HG03342 (cell line): ENCODE results near the gene ABCC2.
"Not testable (repeated sequence)": the region's sequence is repeated elsewhere in the genome, so short reads cannot be mapped to it uniquely, and the experiment has no call there.

Experiments used
- ATAC-seq: cut with Tn5 transposase; IDR thresholded peaks from one replicate; pipeline ENCODE4 v1.9.1; 2021; ENCODE audit warnings: mild to moderate bottlenecking, moderate library complexity; ENCODE audit not compliant: unreplicated experiment

The ABCC2 gene

DNA sequence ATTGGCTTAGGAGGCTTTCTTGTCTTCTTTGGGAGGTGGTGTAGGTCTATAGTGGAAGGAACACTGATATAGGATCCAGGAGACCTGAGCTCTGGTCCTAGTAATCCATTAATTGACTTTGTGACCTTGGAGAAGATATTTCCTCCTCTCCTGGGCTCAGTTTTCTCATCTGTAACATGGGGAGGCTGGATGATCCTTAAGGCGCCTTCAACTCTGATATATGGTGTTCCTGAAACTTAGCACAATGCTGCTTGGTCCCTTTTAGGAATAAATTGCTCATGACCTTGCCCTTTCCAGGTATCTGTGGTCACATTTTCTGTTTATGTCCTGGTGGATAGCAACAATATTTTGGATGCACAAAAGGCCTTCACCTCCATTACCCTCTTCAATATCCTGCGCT is 25.3 kb downstream of the ABCC2 start:
- ATAC-seq: no peak

- ATAC-seq: no peak
These were observed 25.8 kb downstream of the ABCC2 start for GRCh38 chr10:99808270-99808669.

DNA sequence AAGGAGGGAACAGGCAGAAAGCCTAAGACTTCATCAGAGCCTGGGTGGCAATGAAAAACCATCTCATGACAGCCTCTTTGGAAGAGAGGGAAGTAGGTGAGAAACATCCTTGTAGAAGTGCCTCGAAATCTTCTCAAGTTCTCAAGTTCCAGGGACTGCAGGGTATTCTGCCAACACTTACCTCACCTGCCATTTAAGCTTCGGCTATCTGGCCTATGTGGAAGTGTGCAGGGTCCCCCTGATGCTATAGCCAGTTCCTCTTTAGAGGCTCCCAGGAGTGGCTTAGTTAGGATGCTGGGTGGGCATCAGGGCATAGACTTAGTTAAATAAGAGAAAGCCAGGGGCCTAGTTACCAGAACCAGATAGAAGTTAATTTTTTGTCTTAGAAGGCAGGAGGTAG is 27.0 kb downstream of the ABCC2 start:
- no peak for ATAC-seq

GRCh38 chr10:99809931-99810615 is 27.6 kb downstream of the ABCC2 start:
- no peak for ATAC-seq

- no peak for ATAC-seq
These were observed 29.7 kb downstream of the ABCC2 start for GRCh38 chr10:99812177-99812576.

DNA sequence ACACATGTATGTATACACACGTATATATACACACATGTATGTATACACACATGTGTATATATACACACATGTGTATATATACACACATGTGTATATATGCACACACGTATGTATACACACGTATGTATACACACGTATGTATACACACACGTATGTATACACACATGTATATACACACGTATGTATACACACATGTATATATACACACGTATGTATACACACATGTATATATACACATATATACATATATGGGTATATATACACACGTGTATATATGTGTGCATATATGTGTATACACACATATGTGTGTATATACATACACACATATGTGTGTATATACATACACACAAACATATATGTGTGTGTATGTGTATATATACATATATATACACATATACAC is 31.7 kb downstream of the ABCC2 start:
- ATAC-seq: no peak

DNA sequence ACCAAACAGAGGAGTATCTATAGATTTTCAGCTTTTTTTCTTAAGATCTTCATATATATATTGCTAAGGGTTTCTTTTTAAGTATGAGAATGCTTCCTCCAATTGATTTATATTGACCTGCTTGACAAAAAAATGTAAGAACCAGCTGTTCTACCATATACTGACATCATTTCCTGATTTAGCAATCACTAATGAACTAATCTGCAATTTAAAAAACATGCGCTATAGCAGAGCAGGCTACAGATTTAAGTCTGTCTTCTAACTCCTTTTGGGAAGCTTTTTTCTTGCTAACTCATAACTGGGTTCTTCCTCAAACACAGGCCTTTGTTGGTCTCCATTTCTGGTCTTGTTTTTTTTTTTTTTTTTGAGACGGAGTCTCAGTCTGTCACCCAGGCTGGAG is 33.2 kb downstream of the ABCC2 start:
- ATAC-seq: no peak

DNA sequence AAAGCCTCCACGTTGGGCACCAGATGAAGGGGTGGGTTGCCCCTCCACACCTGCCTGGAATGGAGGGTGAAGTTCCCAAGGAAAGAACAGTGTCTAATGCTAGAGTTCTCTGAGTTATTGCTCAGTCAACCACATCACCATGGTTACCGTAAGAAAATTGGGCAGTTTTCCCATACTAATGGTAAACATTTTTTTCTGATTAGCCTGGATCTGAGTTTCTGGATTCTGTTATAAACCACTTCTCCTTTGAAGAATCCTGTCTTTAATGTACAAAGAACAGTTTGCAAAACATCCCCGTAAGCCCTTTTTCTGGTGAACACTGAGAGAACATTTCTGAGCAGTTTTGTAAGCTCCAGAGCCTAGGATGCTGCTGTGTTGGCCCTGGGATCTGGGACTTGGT is 45.5 kb downstream of the ABCC2 start:
- no peak for ATAC-seq

DNA sequence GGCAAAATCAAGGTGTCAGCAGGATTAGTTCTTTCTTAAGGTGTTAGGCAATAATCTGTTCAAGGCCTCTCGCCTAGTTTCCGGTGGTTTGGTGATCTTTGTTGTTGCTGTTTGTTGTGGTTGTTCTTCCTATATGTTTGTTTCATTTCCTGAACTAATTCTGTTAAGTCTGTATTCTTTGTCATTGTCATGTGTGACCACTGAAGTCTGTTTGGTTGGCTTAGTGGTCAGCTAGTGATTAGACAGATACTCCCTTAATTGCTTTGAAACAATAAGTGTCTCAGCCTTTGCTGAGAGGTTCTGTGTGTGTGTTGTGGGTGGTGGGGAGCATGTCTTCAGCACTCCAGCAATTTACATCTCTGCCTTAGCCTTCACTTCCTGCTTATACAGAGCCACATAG is 46.0 kb downstream of the ABCC2 start:
- ATAC-seq: no peak

GRCh38 chr10:99832439-99832838 is 50.0 kb downstream of the ABCC2 start:
- ATAC-seq: no peak

- no peak for ATAC-seq
These were observed 52.0 kb downstream of the ABCC2 start for GRCh38 chr10:99834410-99834809.

DNA sequence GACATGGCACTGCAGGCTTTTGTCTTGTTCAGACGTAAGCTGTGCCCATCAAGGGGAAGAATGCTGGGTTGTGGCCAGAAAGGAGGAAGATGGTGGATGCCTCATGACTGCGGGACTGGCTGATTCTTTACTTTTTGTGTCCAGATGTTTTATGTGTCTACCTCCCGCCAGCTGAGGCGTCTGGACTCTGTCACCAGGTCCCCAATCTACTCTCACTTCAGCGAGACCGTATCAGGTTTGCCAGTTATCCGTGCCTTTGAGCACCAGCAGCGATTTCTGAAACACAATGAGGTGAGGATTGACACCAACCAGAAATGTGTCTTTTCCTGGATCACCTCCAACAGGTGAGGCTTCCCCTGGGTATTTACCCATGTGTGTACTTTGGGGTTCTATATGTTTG is 53.5 kb downstream of the ABCC2 start:
- no peak for ATAC-seq

DNA sequence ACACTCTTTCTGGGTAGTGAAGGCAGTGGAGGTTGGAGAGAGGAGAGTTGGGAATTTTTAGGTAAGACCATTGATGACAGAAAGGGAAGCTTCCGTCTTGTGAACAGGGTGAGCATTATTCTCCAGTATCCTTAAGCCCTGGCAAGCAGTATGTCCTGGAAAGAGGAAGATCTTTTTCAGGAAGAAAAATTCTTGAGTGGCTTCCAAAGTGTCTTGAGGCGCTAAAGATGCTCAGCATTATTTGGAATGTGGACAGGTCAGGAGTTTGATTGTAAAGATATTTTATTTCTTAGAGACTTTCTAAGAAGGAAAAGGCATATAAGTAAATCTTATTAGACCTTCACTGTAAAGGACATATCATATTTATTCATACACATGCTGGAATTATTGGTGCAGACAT is 54.3 kb downstream of the ABCC2 start:
- no peak for ATAC-seq

- ATAC-seq: not testable (repeated sequence)
These were observed 58.4 kb downstream of the ABCC2 start for GRCh38 chr10:99840859-99841258.

DNA sequence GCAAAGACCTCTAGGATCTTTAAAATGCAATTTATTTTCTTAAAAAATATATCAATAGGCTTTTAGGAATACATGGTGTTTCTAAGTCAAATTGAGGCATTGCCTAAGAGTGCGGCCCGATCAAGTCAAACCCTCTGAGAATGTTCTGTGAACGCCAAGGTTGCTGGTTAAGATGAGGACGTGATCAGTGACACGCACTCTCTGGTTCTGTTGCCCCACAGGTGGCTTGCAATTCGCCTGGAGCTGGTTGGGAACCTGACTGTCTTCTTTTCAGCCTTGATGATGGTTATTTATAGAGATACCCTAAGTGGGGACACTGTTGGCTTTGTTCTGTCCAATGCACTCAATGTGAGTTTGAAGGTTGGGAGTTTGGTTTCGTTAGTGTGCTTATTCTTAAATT is 59.3 kb downstream of the ABCC2 start:
- ATAC-seq: no peak

DNA sequence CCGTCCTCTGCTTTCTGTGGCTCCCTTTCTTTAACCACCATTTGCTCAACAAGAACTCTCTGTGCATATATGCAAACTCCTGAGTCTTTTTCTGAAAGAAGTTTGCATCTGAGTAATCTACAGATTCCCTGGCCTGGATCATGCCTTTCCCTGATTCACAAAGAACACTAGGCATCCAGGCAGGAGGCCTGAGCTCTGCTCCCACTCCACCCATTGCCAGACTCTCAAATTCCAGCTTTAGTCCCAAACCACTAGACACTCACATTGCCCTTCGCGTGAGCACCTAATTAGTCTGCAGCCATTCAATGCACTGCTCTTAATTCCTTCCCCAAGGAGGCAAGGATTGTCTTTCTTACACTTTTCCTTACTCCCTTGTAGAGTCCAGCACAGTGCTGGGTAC is 60.9 kb downstream of the ABCC2 start:
- no peak for ATAC-seq

DNA sequence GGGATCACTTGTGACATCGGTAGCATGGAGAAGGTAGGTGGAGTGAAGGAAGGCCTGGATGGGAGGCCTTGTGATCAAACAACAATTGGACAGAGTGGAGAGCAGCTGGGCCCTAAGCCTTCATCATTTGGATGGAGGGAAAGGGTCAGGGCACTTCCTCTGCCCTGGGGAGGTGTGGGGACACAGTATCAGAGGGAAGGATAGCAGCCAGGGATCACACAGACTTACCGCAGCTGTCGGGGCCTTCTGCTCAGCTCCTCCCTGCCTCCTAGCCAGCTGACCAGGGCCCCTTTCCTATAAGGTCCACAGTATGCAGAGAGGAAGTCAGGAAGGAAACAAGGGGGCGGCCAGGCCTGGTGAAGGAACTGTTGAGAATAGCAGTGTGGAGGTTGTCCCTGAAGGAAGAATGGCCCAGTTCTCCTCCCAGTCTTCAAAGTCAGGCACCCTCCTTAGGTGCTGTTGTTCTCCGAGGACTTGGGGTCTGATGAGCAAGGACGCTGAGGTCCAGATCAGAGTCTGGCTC is 62.1 kb downstream of the ABCC2 start:
- ATAC-seq: no peak

DNA sequence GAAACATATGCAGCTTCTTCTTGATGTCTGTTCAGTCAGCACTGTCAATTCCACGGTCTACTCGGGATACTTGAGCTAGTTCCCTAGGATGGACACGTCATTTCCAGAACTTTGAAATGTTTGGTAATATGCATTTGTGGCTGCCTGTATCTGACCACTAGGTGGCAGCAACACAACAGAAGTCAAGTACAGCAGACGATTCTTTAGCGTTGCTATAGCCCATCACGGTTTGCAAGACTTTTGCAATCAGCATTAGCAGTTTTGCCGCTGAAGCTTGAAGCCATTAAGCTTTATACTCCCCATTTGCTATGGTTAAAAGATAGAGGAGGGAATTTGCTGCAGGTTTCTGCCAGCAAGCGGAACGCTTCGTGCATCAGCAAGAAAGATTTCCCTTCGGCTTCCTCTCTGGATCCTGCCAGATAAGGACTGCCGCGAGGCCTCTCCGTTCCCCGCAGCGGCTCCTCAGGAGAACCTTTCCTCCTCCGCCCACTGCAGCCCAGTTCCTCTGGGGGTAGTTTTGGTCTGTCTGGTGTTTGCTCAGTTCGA is 63.5 kb downstream of the ABCC2 start:
- peak; percentile 77 for ATAC-seq

DNA sequence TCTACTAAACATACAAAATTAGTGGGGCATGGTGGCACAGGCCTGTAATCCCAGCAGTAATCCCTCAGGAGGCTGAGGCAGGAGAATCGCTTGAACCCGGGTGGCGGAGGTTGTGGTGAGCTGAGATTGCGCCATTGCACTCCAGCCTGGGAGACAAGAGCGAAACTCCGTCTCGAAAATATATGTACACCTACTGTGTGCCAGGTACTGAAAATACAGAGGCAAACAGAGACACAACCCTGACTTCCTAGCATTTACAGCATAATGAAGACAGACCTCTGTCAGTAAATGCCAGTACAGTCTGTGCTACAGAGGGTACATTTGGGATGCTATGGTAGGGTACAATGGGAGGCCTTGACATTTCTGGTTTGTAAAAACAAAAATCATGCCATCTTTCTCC is 66.6 kb downstream of the ABCC2 start:
- no peak for ATAC-seq

DNA sequence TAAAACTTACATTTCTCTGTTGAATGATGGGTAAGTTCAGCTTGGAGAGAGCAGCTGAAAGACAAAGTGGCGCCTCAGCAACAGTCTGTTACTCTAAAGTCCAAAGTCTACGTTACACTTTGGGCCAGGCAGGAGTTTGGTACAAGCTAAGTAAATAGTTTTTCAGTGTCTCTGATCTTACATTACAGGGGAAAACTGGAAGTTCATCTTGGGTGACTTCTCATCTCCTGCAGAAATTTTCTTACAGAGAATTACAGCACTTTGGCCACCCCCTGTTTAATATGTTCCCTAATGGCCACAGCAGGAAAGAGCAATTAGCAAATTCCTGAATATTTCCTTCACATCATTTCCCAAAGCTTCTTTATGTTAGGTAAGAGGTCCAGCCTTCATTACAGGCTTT is 67.1 kb downstream of the ABCC2 start:
- ATAC-seq: no peak

DNA sequence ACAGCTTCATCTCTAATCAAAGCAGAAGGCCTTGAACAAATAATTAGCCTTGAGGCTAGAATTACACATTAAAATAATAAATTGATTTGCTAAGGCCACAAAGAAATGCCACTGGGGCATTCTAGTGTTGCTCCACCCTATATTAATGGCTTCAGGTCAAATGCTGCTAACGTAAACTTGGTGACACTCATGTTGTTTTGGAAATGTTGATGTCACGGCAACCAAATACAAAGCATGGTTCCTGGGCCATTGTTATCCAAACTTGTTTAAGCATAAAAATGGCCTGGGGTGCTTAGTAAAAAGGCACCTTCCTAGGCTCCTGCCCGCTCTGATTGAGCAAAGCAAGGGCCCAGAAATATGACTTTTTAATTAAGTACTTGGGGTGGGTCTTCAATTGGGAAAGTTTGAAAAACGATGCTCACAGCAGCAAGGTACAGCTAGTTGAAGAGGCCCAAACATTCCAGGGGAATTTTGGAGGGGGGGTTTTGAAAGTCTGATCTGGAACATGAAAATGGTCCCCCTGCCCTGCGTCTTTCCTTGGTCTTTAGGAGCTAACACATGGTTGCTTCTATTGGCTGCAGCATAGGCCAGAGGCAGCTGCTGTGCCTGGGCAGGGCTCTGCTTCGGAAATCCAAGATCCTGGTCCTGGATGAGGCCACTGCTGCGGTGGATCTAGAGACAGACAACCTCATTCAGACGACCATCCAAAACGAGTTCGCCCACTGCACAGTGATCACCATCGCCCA is 67.8 kb downstream of the ABCC2 start:
- ATAC-seq: no peak

DNA sequence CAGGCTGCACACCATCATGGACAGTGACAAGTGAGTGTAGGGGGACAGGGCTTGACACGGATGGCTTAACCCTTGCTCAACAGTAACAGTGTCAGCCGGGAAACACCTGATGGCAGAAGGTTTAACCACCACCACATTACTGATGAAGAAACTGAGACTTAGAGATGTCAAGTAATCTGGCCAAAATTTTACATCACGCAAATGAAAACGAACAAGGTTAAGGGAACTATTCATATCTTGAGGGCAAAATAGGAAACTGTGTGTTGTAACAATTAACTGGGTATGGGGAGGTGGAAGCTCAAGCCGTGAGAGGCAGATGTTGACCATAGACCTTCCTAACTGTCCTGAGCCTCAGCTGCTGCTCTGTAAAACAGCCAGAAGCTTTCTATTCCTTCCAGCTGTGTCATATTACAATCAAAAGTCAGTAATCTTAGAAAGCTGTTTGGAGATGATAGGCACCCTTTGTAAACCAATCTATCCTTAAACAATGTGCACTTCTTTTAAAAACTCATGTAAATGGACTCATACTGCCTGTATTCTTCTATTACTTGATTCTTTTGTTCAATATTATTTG is 68.4 kb downstream of the ABCC2 start:
- no peak for ATAC-seq
